Hepatocyte (in vitro differentiated cells): ENCODE measurements around the gene CCDC86. TPM values are rescaled to one million over a fixed set of nuclear protein-coding genes. Genes with fewer than 3 reads are reported as not detected.

Source experiments
- DNase-seq: peaks from one replicate; pipeline ENCODE4 v3.0.0-alpha.2; 2016; ENCODE audit warnings: low spot score
- H2AFZ ChIP-seq: fragments of 200-600 bp; sonication (generic); 2 replicates; pipeline ENCODE4 v1.6.0; 2016; ENCODE audit warnings: antibody characterized with exemption, mild to moderate bottlenecking
- H3K27ac ChIP-seq: fragments of 200-600 bp; sonication (generic); 2 replicates; pipeline ENCODE4 v1.5.1; 2016; ENCODE audit warnings: mild to moderate bottlenecking
- H3K27me3 ChIP-seq: fragments of 200-600 bp; sonication (generic); 2 replicates; pipeline ENCODE4 v1.6.1; 2016
- H3K36me3 ChIP-seq: fragments of 200-600 bp; sonication (generic); replicated peaks from 2 replicates; pipeline ENCODE4 v1.5.1; 2016; ENCODE audit warnings: low read depth; ENCODE audit not compliant: insufficient read depth
- H3K4me1 ChIP-seq: fragments of 200-600 bp; sonication (generic); 2 replicates; pipeline ENCODE4 v1.5.1; 2016; ENCODE audit warnings: mild to moderate bottlenecking, moderate library complexity; ENCODE audit not compliant: insufficient read depth
- H3K4me2 ChIP-seq: fragments of 200-600 bp; sonication (generic); 2 replicates; pipeline ENCODE4 v1.6.0; 2016
- H3K4me3 ChIP-seq: fragments of 200-600 bp; sonication (generic); 2 replicates; pipeline ENCODE4 v1.5.1; 2016; ENCODE audit warnings: mild to moderate bottlenecking
- H3K79me2 ChIP-seq: fragments of 200-600 bp; sonication (generic); 2 replicates; pipeline ENCODE4 v1.6.0; 2017; ENCODE audit warnings: mild to moderate bottlenecking
- H3K9me2 ChIP-seq: fragments of 200-600 bp; sonication (generic); replicated peaks from 2 replicates; pipeline ENCODE4 v1.6.0; 2017; ENCODE audit warnings: mild to moderate bottlenecking; ENCODE audit not compliant: insufficient read depth
- H3K9me3 ChIP-seq: fragments of 200-600 bp; sonication (generic); 2 replicates; pipeline ENCODE4 v1.5.1; 2016; ENCODE audit warnings: low read depth, mild to moderate bottlenecking
- H4K20me1 ChIP-seq: fragments of 200-600 bp; sonication (generic); 2 replicates; pipeline ENCODE4 v1.6.0; 2016; ENCODE audit warnings: mild to moderate bottlenecking; ENCODE audit not compliant: insufficient read depth, poor library complexity, severe bottlenecking
- EZH2 ChIP-seq: fragments of 200-600 bp; sonication (generic); IDR thresholded peaks from 2 replicates; pipeline ENCODE4 v1.6.1; 2016; ENCODE audit warnings: antibody characterized with exemption, mild to moderate bottlenecking, borderline replicate concordance
- EZH2phosphoT487 ChIP-seq: fragments of 200-600 bp; sonication (generic); IDR thresholded peaks from one replicate; pipeline ENCODE4 v1.6.1; 2018; ENCODE audit warnings: antibody characterized with exemption, mild to moderate bottlenecking, low read depth, moderate library complexity; ENCODE audit not compliant: unreplicated experiment, severe bottlenecking
- WGBS: methylation state at CpG from one replicate; pipeline ENCODE4 v1.1.6; 2016; ENCODE audit warnings: low lambda C conversion rate; ENCODE audit errors: missing lambda C conversion rate; 5-methylcytosine and 5-hydroxymethylcytosine counted together
- polyA plus RNA-seq: library from polyadenylated mRNA; unstranded; fragments of >200 nt; fragmentation: Nextera tagmentation; extraction: Ambion mirVana; gene quantifications from 2 replicates; pipeline ENCODE4 v1.2.1, GENCODE V29; 2016
- total RNA-seq: library from RNA; depleted of rRNA; stranded (reverse); fragments of >200 nt; gene quantifications from 2 replicates; pipeline ENCODE4 v1.2.3, GENCODE V29; 2014
- TF ChIP-seq, protein P1 (sequence below): fragments of 200-600 bp; sonication (generic); IDR thresholded peaks from 2 replicates; pipeline ENCODE4 v1.5.1; 2016; ENCODE audit warnings: antibody characterized with exemption, mild to moderate bottlenecking; ENCODE audit not compliant: poor library complexity

Gene CCDC86
- total and polyA plus RNA-seq, 2 experiments from 2014 or later, result 9.1 to 25.3 TPM

- TF ChIP-seq EZH2 (no peak), EZH2phosphoT487 (no peak)
- TF ChIP-seq, protein P1, sequence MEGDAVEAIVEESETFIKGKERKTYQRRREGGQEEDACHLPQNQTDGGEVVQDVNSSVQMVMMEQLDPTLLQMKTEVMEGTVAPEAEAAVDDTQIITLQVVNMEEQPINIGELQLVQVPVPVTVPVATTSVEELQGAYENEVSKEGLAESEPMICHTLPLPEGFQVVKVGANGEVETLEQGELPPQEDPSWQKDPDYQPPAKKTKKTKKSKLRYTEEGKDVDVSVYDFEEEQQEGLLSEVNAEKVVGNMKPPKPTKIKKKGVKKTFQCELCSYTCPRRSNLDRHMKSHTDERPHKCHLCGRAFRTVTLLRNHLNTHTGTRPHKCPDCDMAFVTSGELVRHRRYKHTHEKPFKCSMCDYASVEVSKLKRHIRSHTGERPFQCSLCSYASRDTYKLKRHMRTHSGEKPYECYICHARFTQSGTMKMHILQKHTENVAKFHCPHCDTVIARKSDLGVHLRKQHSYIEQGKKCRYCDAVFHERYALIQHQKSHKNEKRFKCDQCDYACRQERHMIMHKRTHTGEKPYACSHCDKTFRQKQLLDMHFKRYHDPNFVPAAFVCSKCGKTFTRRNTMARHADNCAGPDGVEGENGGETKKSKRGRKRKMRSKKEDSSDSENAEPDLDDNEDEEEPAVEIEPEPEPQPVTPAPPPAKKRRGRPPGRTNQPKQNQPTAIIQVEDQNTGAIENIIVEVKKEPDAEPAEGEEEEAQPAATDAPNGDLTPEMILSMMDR, result no peak
- H3K4me3 ChIP-seq, result no peak overlapping the region
- no peaks in the 10 kb centered on the region for H3K4me1 ChIP-seq
- no peaks in the 10 kb centered on the region for H3K9me2 ChIP-seq
- no peaks in the 10 kb centered on the region for H3K36me3 ChIP-seq
- no peak overlapping the region for H3K27ac ChIP-seq
- DNase-seq, result no peak
- H3K9me3 ChIP-seq, result no peaks in the 10 kb centered on the region
- H3K27me3 ChIP-seq, result no peaks in the 10 kb centered on the region
- no peak overlapping the region for H3K4me2 ChIP-seq
- H2AFZ ChIP-seq, result no peak overlapping the region
- no peaks in the 10 kb centered on the region for H4K20me1 ChIP-seq
- WGBS, result 91% methylated on average over 8 of the region's 8 CpGs
- no peaks in the 10 kb centered on the region for H3K79me2 ChIP-seq
Observed at GRCh38 chr11:60858236-60858635, 16.3 kb downstream of the CCDC86 start.

DNA sequence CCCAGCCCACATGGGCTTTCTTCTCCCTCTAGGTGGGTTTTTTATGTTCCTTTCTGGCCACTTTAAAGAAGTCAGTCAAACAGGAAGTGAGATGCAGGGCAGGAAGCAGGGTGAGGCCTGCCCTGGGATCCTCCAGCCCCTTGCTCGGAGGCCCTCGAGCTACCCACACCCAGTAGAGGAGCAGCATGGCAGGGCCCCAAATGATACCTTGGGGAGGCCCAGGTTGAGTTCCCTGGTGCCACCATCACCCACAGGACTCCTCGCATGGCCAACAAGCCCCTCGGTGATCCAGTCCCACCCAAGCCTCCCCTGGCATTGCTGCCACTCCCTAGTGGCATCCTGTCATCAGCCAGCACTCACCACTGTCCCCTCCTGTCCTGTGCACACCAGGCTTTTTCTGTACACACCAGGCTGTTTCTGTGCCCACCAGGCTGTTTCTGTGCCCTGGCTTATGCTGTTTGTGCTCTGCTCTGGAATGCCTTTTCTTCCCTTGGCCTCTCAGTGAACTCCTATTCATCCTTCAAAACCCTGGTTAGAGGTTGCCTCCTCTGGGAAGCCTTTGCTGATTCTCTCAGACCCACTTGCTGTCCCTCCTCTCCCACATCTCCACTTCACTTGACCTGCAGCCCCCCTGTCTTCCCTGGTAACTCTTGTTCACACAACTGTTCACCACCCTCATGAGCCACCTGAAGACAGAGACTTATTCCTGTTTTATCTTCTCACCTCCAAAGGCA is 17.0 kb downstream of the CCDC86 start:
- no peak overlapping the region for H2AFZ ChIP-seq
- H3K79me2 ChIP-seq, result no peaks in the 10 kb centered on the region
- H4K20me1 ChIP-seq, result no peaks in the 10 kb centered on the region
- H3K27ac ChIP-seq, result no peak overlapping the region
- TF ChIP-seq EZH2phosphoT487, result no peak
- H3K9me2 ChIP-seq, result no peaks in the 10 kb centered on the region
- no peak overlapping the region for H3K4me3 ChIP-seq
- no peak overlapping the region for H3K4me2 ChIP-seq
- H3K4me1 ChIP-seq, result no peaks in the 10 kb centered on the region
- no peak for DNase-seq
- no peaks in the 10 kb centered on the region for H3K27me3 ChIP-seq
- H3K9me3 ChIP-seq, result no peaks in the 10 kb centered on the region
- WGBS, result 89% methylated on average over 4 of the region's 4 CpGs
- no peaks in the 10 kb centered on the region for H3K36me3 ChIP-seq

DNA sequence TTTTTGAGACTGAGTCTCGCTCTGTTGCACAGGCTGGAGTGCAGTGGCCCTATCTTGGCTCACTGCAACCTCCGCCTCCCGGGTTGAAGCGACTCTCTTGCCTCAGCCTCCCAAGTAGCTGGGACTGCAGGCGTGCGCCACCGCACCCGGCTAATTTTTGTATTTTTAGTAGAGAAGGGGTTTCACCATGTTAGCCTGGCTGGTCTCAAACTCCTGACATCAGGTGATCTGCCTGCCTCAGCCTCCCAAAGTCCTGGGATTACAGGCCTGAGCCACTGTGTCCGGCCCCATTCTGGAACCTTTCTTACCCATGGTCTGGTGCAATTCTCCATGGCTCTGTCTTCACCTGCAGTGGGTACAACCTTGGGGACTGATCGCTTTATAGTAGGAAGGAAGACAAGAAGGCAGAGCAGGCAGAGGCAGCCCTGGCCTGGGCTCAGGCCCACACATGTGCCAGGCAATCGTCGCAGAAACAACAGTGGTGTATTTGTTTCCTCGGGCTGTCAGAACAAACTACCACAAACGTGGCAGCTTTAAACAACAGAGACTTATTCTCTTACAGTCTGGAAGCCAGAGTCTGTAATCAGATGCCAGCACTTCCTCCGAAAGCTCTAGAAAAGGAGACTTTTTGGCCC is 17.8 kb downstream of the CCDC86 start:
- Histone ChIP-seq H3K9me3 (no peaks in the 10 kb centered on the region), H3K36me3 (no peaks in the 10 kb centered on the region), H3K79me2 (no peaks in the 10 kb centered on the region), H3K27me3 (no peaks in the 10 kb centered on the region), H2AFZ (no peak overlapping the region), H3K4me1 (no peaks in the 10 kb centered on the region), H3K27ac (no peak overlapping the region), H3K9me2 (no peaks in the 10 kb centered on the region), H4K20me1 (no peaks in the 10 kb centered on the region), H3K4me2 (no peak overlapping the region), H3K4me3 (no peak overlapping the region)
- WGBS, result 92% methylated on average over 15 of the region's 15 CpGs
- no peak for DNase-seq
- TF ChIP-seq, protein P1, result no peak
- TF ChIP-seq EZH2 (no peak), EZH2phosphoT487 (no peak)

DNA sequence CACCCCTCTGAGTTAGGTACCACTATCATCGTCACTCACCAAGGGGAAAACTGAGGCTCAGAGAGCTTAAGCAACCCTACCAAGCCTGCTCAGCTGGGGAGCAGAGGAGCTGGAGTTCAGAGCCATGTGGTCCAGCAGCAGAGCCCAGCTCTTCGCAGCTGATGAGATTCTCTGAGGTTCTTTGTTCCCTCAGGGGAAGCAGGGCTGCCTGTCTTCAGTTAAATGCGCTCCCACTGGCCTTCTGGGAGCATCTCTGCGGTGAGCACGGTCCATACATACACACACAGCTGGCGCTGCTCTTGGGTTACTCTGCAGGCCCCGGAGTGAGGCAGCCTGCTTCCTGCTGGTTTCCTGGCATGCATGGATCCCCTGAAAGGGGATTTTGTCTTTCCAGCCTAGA is 19.0 kb downstream of the CCDC86 start:
- Histone ChIP-seq H3K27me3 (no peaks in the 10 kb centered on the region), H3K9me2 (no peaks in the 10 kb centered on the region), H3K27ac (no peak overlapping the region), H3K4me1 (no peaks in the 10 kb centered on the region), H3K9me3 (no peaks in the 10 kb centered on the region), H3K4me3 (no peak overlapping the region), H3K4me2 (no peak overlapping the region), H3K79me2 (no peaks in the 10 kb centered on the region), H4K20me1 (no peaks in the 10 kb centered on the region), H3K36me3 (no peaks in the 10 kb centered on the region), H2AFZ (no peak overlapping the region)
- no peak for DNase-seq
- TF ChIP-seq EZH2phosphoT487 (no peak), EZH2 (no peak)
- TF ChIP-seq, protein P1, result no peak
- WGBS, result 78% methylated on average over 7 of the region's 7 CpGs
